ENCODE data around the gene BRIP1. TPM values are rescaled to one million over a fixed set of nuclear protein-coding genes. Genes with fewer than 3 reads are reported as not detected.
"Not testable (repeated sequence)": the region's sequence is repeated elsewhere in the genome, so short reads cannot be mapped to it uniquely, and the experiment has no call there.

The BRIP1 gene
- total RNA-seq, 2 donors from 2014 or later, result 19.0 to 21.7 TPM

DNA sequence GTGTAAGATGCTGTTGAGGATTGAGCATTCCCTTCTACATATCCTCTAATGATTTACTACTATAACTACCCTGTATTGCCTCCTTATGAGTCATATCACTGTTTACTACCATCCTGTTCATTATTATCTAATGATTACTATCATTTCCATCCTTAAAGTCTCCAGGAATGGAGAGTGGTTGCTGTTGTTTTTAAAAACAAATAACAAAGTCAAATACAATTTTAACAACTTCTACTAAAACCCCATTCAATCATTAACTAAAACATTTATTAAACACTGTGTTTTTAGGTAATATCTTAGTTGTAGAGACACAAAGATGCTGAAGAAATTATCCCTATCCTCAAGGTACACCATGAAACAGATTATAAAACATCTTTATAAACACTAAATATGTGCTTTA, 126.9 kb downstream of the BRIP1 start:
- Mint-ChIP-seq H3K4me3 (no peak overlapping the region), H3K27me3 (no peaks in the 10 kb centered on the region), H3K36me3 (ENCODE audit: low read depth) (peaks cover 7% of the 10 kb centered on the region), H3K9me3 (peaks cover 5% of the 10 kb centered on the region), H3K27ac (no peak overlapping the region), H3K4me1 (no peaks in the 10 kb centered on the region)
- ATAC-seq (replicated peaks), result no peak

GRCh38 chr17:61735807-61736206, 127.5 kb downstream of the BRIP1 start:
- ATAC-seq (replicated peaks), result no peak
- Mint-ChIP-seq H3K4me3 (no peak overlapping the region), H3K36me3 (ENCODE audit: low read depth) (peaks cover under 1% of the 10 kb centered on the region)

DNA sequence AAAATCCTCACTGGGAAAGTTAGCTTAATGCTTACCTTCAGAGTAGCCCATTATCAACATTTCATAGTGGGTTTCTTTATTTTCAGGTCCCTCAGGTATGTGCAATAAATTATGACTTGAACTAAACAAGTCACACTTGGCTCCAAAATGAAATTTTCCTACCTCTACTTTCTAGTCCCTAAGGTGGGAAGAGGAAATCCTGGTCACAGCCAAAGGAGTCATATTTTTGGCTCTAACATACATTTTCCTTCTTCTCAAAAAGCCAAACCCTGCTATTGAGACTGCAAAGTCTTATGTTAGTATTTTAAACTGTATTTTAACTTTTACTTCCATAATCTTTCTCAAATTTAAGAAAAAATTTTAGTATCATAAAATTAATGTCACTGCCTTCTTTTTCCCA, 128.9 kb downstream of the BRIP1 start:
- no peak overlapping the region for H3K27ac Mint-ChIP-seq
- no peaks in the 10 kb centered on the region for H3K27me3 Mint-ChIP-seq
- H3K36me3 Mint-ChIP-seq (ENCODE audit: low read depth), result no peaks in the 10 kb centered on the region
- H3K4me1 Mint-ChIP-seq, result no peaks in the 10 kb centered on the region
- H3K4me3 Mint-ChIP-seq, result no peak overlapping the region
- ATAC-seq (replicated peaks), result no peak
- no peaks in the 10 kb centered on the region for H3K9me3 Mint-ChIP-seq

More at GRCh38 chr17:61735807-61736206, 127.5 kb downstream of the BRIP1 start:
- Mint-ChIP-seq H3K27ac (no peak overlapping the region), H3K27me3 (no peaks in the 10 kb centered on the region), H3K9me3 (no peaks in the 10 kb centered on the region), H3K4me1 (no peaks in the 10 kb centered on the region)

DNA sequence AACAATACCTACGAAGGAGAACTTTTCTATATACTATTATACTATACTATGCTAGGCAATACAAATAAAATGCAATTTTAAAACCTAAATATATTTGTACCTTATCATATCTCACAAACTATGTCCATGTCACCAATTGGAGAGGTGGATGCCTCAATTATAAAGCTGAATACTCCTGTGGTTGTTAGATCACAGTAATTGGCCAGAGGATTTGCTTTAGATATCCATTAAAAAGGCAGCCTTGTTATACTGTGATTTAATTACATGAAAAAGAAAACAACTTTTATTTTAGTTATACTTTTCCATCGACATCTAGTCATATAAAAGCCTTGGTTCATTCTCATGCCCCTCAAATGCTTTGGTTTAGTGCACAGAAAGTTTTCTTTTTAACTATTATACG, 129.3 kb downstream of the BRIP1 start:
- H3K9me3 Mint-ChIP-seq, result no peaks in the 10 kb centered on the region
- no peak overlapping the region for H3K27ac Mint-ChIP-seq

GRCh38 chr17:61733021-61733420, 130.3 kb downstream of the BRIP1 start:
- no peak for ATAC-seq (replicated peaks)
- H3K9me3 Mint-ChIP-seq, result no peaks in the 10 kb centered on the region
- no peak overlapping the region for H3K4me3 Mint-ChIP-seq
- H3K36me3 Mint-ChIP-seq (ENCODE audit: low read depth), result no peaks in the 10 kb centered on the region
- H3K4me1 Mint-ChIP-seq, result no peaks in the 10 kb centered on the region
- H3K27ac Mint-ChIP-seq, result no peak overlapping the region
- H3K27me3 Mint-ChIP-seq, result no peaks in the 10 kb centered on the region

More for the DNA sequence above, 129.3 kb downstream of the BRIP1 start:
- H3K4me1 Mint-ChIP-seq, result no peaks in the 10 kb centered on the region
- H3K4me3 Mint-ChIP-seq, result no peak overlapping the region
- no peaks in the 10 kb centered on the region for H3K36me3 Mint-ChIP-seq (ENCODE audit: low read depth)
- no peaks in the 10 kb centered on the region for H3K27me3 Mint-ChIP-seq
- no peak for ATAC-seq (replicated peaks)

DNA sequence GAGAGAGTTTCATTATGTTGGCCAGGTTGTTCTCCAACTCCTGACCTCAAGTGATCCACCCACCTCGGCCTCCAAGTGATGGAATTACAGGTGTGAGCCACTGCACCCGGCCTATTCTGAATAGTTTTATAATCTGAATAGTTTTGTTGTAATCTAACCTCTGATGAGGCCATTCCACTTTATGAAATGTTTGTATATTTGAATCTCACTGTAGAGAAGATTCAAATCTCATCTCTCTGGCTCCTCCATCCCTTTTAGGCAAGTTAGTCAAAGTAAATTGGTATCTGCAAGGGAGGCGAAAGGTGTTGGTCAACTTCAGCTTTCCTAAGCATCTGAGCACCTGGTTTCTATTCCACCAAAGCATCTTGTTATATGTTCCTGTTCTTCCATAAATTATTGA, 131.2 kb downstream of the BRIP1 start:
- no peaks in the 10 kb centered on the region for H3K36me3 Mint-ChIP-seq (ENCODE audit: low read depth)
- no peak overlapping the region for H3K27ac Mint-ChIP-seq
- no peaks in the 10 kb centered on the region for H3K27me3 Mint-ChIP-seq
- H3K4me1 Mint-ChIP-seq, result no peaks in the 10 kb centered on the region
- H3K9me3 Mint-ChIP-seq, result no peaks in the 10 kb centered on the region
- no peak overlapping the region for H3K4me3 Mint-ChIP-seq
- no peak for ATAC-seq (replicated peaks)

DNA sequence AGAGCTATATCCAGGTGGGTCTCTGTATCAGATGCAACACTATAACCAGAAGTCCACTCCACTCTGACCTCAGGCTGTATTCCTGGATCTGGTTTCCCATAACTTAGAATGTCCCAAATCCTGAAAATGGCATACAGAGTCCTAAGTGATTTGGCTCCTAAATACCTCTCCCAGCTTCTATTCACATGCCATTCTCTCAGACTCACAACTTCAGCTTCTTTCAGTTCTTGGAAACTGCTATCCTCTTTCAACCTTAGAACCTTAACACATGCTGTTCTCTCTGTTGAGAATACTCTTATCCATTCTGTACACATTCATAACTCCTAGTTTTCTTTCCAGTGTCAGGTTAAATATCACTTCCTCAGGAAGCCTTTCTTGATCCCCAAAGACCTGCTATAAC, 132.0 kb downstream of the BRIP1 start:
- Mint-ChIP-seq H3K4me3 (no peak overlapping the region), H3K9me3 (no peaks in the 10 kb centered on the region), H3K27ac (no peak overlapping the region), H3K4me1 (no peaks in the 10 kb centered on the region), H3K27me3 (no peaks in the 10 kb centered on the region), H3K36me3 (ENCODE audit: low read depth) (no peaks in the 10 kb centered on the region)
- no peak for ATAC-seq (replicated peaks)

DNA sequence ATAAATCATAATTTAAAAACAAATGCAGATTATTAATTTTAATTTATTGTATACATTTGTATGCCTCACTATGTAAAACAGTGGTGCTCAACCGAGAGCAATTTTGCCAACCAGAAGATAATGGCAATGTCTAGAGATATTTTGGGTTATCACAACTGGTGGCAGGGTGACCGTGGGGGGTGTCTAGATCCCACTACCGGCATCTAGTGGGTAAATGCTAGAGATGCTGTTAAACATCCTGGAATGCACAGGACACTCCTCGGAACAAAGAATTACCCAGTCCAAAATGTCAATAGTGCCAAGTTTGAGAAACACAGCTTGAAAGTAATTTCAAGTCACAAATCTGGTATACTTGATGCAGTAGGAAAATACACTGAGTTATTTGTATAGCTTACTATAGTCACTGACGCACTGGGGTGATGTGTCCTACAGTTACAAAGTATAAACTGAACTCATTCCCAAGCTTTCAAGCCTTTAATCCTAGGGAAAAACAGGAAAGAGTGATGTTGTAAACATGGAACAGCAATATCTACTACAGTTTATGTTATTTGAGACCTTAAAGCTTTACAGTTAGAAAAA, 133.5 kb downstream of the BRIP1 start:
- H3K27me3 Mint-ChIP-seq, result no peaks in the 10 kb centered on the region
- no peak for ATAC-seq (replicated peaks)
- H3K4me1 Mint-ChIP-seq, result no peaks in the 10 kb centered on the region
- no peaks in the 10 kb centered on the region for H3K36me3 Mint-ChIP-seq (ENCODE audit: low read depth)
- no peak overlapping the region for H3K27ac Mint-ChIP-seq
- no peaks in the 10 kb centered on the region for H3K9me3 Mint-ChIP-seq
- H3K4me3 Mint-ChIP-seq, result no peak overlapping the region

DNA sequence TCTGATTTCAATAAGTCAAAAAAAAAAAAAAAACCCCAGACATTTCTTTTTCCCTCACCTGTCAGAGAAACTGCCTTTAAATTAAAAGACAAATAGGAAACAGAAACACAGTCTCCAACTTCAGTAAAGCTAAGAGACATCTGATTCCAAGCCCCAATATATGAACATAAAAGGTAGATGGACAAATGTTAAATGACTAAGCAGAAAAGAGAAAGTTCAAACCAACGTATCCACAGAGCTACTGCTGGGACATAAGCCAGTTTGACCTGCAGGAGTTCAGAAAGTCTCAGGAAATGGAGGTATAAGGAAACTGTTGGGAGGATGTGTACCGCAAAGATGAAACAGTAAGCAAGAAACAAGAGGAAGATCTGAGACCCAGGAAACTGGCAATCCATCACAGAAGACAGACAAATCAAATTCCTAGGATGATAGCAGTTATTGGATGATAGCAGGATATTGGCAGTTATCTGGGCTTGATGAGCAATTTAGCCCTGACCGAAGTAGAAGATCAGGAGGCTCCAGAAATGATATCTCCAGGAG, 135.0 kb downstream of the BRIP1 start:
- H3K36me3 Mint-ChIP-seq (ENCODE audit: low read depth), result no peaks in the 10 kb centered on the region
- ATAC-seq (replicated peaks), result no peak
- no peak overlapping the region for H3K4me3 Mint-ChIP-seq
- H3K9me3 Mint-ChIP-seq, result no peaks in the 10 kb centered on the region
- no peak overlapping the region for H3K27ac Mint-ChIP-seq
- no peaks in the 10 kb centered on the region for H3K27me3 Mint-ChIP-seq
- H3K4me1 Mint-ChIP-seq, result no peaks in the 10 kb centered on the region

GRCh38 chr17:61727798-61728197, 135.5 kb downstream of the BRIP1 start:
- not testable (repeated sequence) for H3K9me3 Mint-ChIP-seq

DNA sequence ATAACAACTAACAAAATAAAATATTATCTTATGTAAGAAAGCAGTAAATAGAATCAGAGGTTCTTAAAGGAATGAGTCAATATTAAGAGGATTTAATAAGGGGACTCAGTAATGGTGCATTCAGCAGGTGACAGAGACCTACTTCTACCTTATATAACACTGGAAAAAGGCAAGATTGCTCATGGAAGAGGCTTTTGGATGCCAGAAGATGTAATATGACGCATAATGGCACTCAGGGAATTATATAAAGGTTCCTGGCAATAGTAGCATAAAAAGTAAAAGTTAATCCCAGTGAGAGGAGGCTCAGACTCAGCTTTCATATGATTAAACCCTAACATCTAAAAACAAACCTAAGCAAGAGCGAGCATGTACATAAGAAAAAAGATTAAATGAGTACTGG, 136.4 kb downstream of the BRIP1 start:
- no peaks in the 10 kb centered on the region for H3K4me1 Mint-ChIP-seq
- H3K4me3 Mint-ChIP-seq, result no peak overlapping the region
- no peak overlapping the region for H3K27ac Mint-ChIP-seq
- H3K9me3 Mint-ChIP-seq, result no peaks in the 10 kb centered on the region
- no peaks in the 10 kb centered on the region for H3K36me3 Mint-ChIP-seq (ENCODE audit: low read depth)
- no peak for ATAC-seq (replicated peaks)
- no peaks in the 10 kb centered on the region for H3K27me3 Mint-ChIP-seq

More at GRCh38 chr17:61727798-61728197, 135.5 kb downstream of the BRIP1 start:
- not testable (repeated sequence) for ATAC-seq (replicated peaks); H3K4me1 Mint-ChIP-seq; H3K27me3 Mint-ChIP-seq; H3K27ac Mint-ChIP-seq; H3K36me3 Mint-ChIP-seq (ENCODE audit: low read depth); H3K4me3 Mint-ChIP-seq

- H3K9me3 Mint-ChIP-seq, result no peaks in the 10 kb centered on the region
- H3K27ac Mint-ChIP-seq, result no peak overlapping the region
- ATAC-seq (replicated peaks), result no peak
- H3K27me3 Mint-ChIP-seq, result no peaks in the 10 kb centered on the region
- H3K36me3 Mint-ChIP-seq (ENCODE audit: low read depth), result no peaks in the 10 kb centered on the region
- H3K4me1 Mint-ChIP-seq, result no peaks in the 10 kb centered on the region
- no peak overlapping the region for H3K4me3 Mint-ChIP-seq
Observed at GRCh38 chr17:61724777-61725176, 138.6 kb downstream of the BRIP1 start.

GRCh38 chr17:61723914-61724313, 139.4 kb downstream of the BRIP1 start:
- no peaks in the 10 kb centered on the region for H3K36me3 Mint-ChIP-seq (ENCODE audit: low read depth)
- no peaks in the 10 kb centered on the region for H3K9me3 Mint-ChIP-seq
- ATAC-seq (replicated peaks), result no peak
- H3K4me3 Mint-ChIP-seq, result no peak overlapping the region
- H3K4me1 Mint-ChIP-seq, result no peaks in the 10 kb centered on the region
- H3K27ac Mint-ChIP-seq, result no peak overlapping the region
- no peaks in the 10 kb centered on the region for H3K27me3 Mint-ChIP-seq

DNA sequence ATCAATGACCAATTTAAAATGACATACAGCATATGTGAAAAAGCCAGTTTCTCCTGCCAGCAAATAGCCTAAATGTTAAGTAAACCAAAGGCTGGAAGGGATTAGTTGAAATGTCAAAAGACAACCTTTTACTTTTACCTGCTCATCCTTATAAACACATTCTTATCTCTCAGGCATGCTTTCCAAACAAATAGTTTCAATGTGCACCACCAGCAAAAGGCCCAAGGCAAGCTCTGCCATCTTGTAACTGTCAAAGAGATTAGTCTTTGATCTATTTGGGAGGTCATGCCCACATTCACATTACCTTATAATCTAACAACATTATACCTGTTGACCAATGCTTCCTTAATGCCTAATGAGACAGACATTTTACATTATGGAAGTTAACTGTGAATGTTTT, 140.1 kb downstream of the BRIP1 start:
- Mint-ChIP-seq H3K4me3 (no peak overlapping the region), H3K9me3 (peaks cover 5% of the 10 kb centered on the region), H3K36me3 (ENCODE audit: low read depth) (no peaks in the 10 kb centered on the region), H3K27me3 (no peaks in the 10 kb centered on the region), H3K4me1 (no peaks in the 10 kb centered on the region), H3K27ac (no peak overlapping the region)
- no peak for ATAC-seq (replicated peaks)

GRCh38 chr17:61722398-61722797, 140.9 kb downstream of the BRIP1 start:
- Mint-ChIP-seq H3K9me3 (peaks cover 9% of the 10 kb centered on the region), H3K4me1 (no peaks in the 10 kb centered on the region), H3K4me3 (no peak overlapping the region), H3K27me3 (no peaks in the 10 kb centered on the region), H3K27ac (no peak overlapping the region), H3K36me3 (ENCODE audit: low read depth) (no peaks in the 10 kb centered on the region)
- ATAC-seq (replicated peaks), result no peak
